A549 (cell line): Measurements from ENCODE around the gene NELFA. TPM values are rescaled to one million over a fixed set of nuclear protein-coding genes. Genes with fewer than 3 reads are reported as not detected.
A peak's percentile ranks its signal among the peaks of the same experiment; 100 is the strongest.

ENCODE experiments used
- ATAC-seq, 2 experiments: fragments of 200-7000 bp in 1 of 2; fragments of >200 bp in 1 of 2; cut with Nextera tagmentation in 1 of 2; cut with Tn5 transposase in 1 of 2; 3 replicates each; pipeline versions ENCODE4 v1.8.0 to v1.9.1; 2018 to 2020; ENCODE audit warnings: mild to moderate bottlenecking in 1 of 2, moderate library complexity in 1 of 2
- CTCF ChIA-PET: fragments of 300-600 bp; sonication (Branson Sonifier 250); formaldehyde crosslinking; extraction: SDS; loops from one replicate; lab custom pipeline; 2021; ENCODE audit warnings: antibody characterized with exemption, inconsistent platforms; lab: Yijun Ruan, JAX
- POLR2A ChIA-PET: fragments of 350-600 bp; formaldehyde crosslinking; extraction: SDS; loops from one replicate; lab custom pipeline; 2021; ENCODE audit warnings: antibody characterized with exemption, inconsistent platforms; lab: Yijun Ruan, JAX
- DNase-seq, 2 experiments: peaks; one replicate each; pipeline versions ENCODE4 v3.0.0 to v3.0.0-alpha.2; 2011 to 2016; ENCODE audit warnings: low read depth in 1 of 2, low spot score in 1 of 2
- FAIRE-seq: peaks from 2 replicates; lab custom pipeline; 2011; peaks lifted over from hg19 to GRCh38; lab: Jason Lieb, UNC
- H3K27ac ChIP-seq, 2 experiments: fragments of >200 bp; sonication (Bioruptor Twin); formaldehyde crosslinking; 3 replicates each; pipeline ENCODE4 v1.5.1; 2016 to 2017
- H3K4me1 ChIP-seq: fragments of >200 bp; sonication (Bioruptor Twin); formaldehyde crosslinking; 3 replicates; pipeline ENCODE4 v1.6.1; 2016
- H3K4me2 ChIP-seq: fragments of >200 bp; sonication (Bioruptor Twin); formaldehyde crosslinking; 3 replicates; pipeline ENCODE4 v1.6.1; 2016
- H3K4me3 ChIP-seq: fragments of >200 bp; sonication (Bioruptor Twin); formaldehyde crosslinking; 3 replicates; pipeline ENCODE4 v1.5.1; 2016
- H3K9me3 ChIP-seq: fragments of >200 bp; sonication (Bioruptor Twin); formaldehyde crosslinking; 3 replicates; pipeline ENCODE4 v1.6.1; 2016
- CBX2 ChIP-seq: fragments of 200-600 bp; sonication (generic); IDR thresholded peaks from 2 replicates; pipeline ENCODE4 v1.6.1; 2016; ENCODE audit warnings: low read depth, mild to moderate bottlenecking, borderline replicate concordance
- CBX8 ChIP-seq: fragments of 200-600 bp; sonication (generic); IDR thresholded peaks from 2 replicates; pipeline ENCODE4 v1.6.1; 2016
- CHD4 ChIP-seq: fragments of 200-600 bp; sonication (generic); IDR thresholded peaks from 2 replicates; pipeline ENCODE4 v1.6.1; 2016; ENCODE audit warnings: antibody characterized with exemption, mild to moderate bottlenecking, borderline replicate concordance
- HEYL ChIP-seq: fragments of 250-450 bp; sonication (Bioruptor Pico); IDR thresholded peaks from 2 replicates; pipeline ENCODE4 v1.8.0; 2021; ENCODE audit warnings: mild to moderate bottlenecking, moderate library complexity
- HOXA7 ChIP-seq: fragments of 250-450 bp; sonication (Bioruptor Pico); IDR thresholded peaks from 2 replicates; pipeline ENCODE4 v1.5.0; 2020; ENCODE audit warnings: mild to moderate bottlenecking, moderate library complexity
- JUNB ChIP-seq: fragments of >200 bp; sonication (Bioruptor Twin); formaldehyde crosslinking; IDR thresholded peaks from 2 replicates; pipeline ENCODE4 v1.6.1; 2016
- KDM5A ChIP-seq: fragments of 200-600 bp; sonication (generic); IDR thresholded peaks from 2 replicates; pipeline ENCODE4 v1.6.1; 2016; ENCODE audit warnings: antibody characterized with exemption, mild to moderate bottlenecking
- PHF8 ChIP-seq: fragments of 200-600 bp; sonication (generic); IDR thresholded peaks from 2 replicates; pipeline ENCODE4 v1.6.1; 2016; ENCODE audit warnings: low read depth, mild to moderate bottlenecking, antibody characterized with exemption, moderate library complexity, borderline replicate concordance
- RAD21 ChIP-seq, 2 experiments: fragments of >200 bp in 1 of 2; sonication (Bioruptor Twin) in 1 of 2; formaldehyde crosslinking in 1 of 2; IDR thresholded peaks in 1 of 2; conservative IDR thresholded peaks in 1 of 2; 2 replicates in 1 of 2; 3 replicates in 1 of 2; pipeline ENCODE4 v1.6.1; 2012 to 2018; ENCODE audit warnings: inconsistent platforms in 1 of 2
- RARB ChIP-seq: fragments of 250-450 bp; sonication (Bioruptor Pico); IDR thresholded peaks from 2 replicates; pipeline ENCODE4 v1.8.0; 2021; ENCODE audit warnings: mild to moderate bottlenecking, moderate library complexity
- RFX5 ChIP-seq: fragments of 450-650 bp; IDR thresholded peaks from 2 replicates; pipeline ENCODE4 v1.7.1; 2014; ENCODE audit warnings: antibody characterized with exemption, mild to moderate bottlenecking, moderate library complexity
- SMC3 ChIP-seq: fragments of >200 bp; sonication (Bioruptor Twin); formaldehyde crosslinking; IDR thresholded peaks from 3 replicates; pipeline ENCODE4 v1.6.1; 2018; ENCODE audit warnings: inconsistent platforms
- TP53 ChIP-seq: fragments of 250-450 bp; sonication (Bioruptor Pico); IDR thresholded peaks from 2 replicates; pipeline ENCODE4 v1.5.0; 2021; ENCODE audit warnings: mild to moderate bottlenecking, moderate library complexity
- ZC3H11A ChIP-seq: fragments of 450-650 bp; IDR thresholded peaks from 2 replicates; pipeline ENCODE4 v1.6.1; 2014; ENCODE audit warnings: antibody characterized with exemption, mild to moderate bottlenecking
- ZSCAN20 ChIP-seq: fragments of 250-450 bp; sonication (Bioruptor Pico); IDR thresholded peaks from 2 replicates; pipeline ENCODE4 v1.8.0; 2022; ENCODE audit warnings: mild to moderate bottlenecking, moderate library complexity
- WGBS: methylation state at CpG from one replicate; pipeline ENCODE4 v1.1.6; 2017; ENCODE audit errors: missing lambda C conversion rate; 5-methylcytosine and 5-hydroxymethylcytosine counted together
- polyA plus RNA-seq, 4 experiments: library from polyadenylated mRNA; depleted of rRNA in 3 of 4; stranded (reverse); fragments of >200 nt; fragmentation: RNase III in 1 of 4; extraction: RNeasy Plus Mini Kit Qiagen cat#74134 plus additional on column Dnase treatment in 1 of 4; gene quantifications; 2 replicates in 3 of 4; 3 replicates in 1 of 4; pipeline ENCODE4 v1.2.3, GENCODE V29; 2011 to 2017
- TF ChIP-seq, protein P1 (sequence below): IDR thresholded peaks from 2 replicates; pipeline ENCODE4 v1.6.1; 2012
- TF ChIP-seq, protein P2 (sequence below): IDR thresholded peaks from 2 replicates; pipeline ENCODE4 v1.6.1; 2012
- TF ChIP-seq, protein P3 (sequence below): fragments of 250-450 bp; sonication (Bioruptor Pico); IDR thresholded peaks from 2 replicates; pipeline ENCODE4 v1.5.0; 2020; ENCODE audit warnings: low read depth, mild to moderate bottlenecking, moderate library complexity
- TF ChIP-seq, protein P4 (sequence below): fragments of >200 bp; sonication (Bioruptor Twin); formaldehyde crosslinking; IDR thresholded peaks from 3 replicates; pipeline ENCODE4 v1.6.1; 2016
- TF ChIP-seq, protein P5 (sequence below): fragments of 250-450 bp; sonication (Bioruptor Pico); IDR thresholded peaks from 2 replicates; pipeline ENCODE4 v1.5.0; 2021; ENCODE audit warnings: mild to moderate bottlenecking, moderate library complexity, borderline replicate concordance
- TF ChIP-seq, protein P6 (sequence below): fragments of 150-350 bp; IDR thresholded peaks from 2 replicates; pipeline ENCODE4 v1.6.1; 2014; ENCODE audit warnings: low read depth, mild to moderate bottlenecking, low read length

Gene NELFA
- polyA plus RNA-seq, 2 of the 4 experiments (the other 2 are of a cell fraction), result 11.1 to 18.3 TPM

DNA sequence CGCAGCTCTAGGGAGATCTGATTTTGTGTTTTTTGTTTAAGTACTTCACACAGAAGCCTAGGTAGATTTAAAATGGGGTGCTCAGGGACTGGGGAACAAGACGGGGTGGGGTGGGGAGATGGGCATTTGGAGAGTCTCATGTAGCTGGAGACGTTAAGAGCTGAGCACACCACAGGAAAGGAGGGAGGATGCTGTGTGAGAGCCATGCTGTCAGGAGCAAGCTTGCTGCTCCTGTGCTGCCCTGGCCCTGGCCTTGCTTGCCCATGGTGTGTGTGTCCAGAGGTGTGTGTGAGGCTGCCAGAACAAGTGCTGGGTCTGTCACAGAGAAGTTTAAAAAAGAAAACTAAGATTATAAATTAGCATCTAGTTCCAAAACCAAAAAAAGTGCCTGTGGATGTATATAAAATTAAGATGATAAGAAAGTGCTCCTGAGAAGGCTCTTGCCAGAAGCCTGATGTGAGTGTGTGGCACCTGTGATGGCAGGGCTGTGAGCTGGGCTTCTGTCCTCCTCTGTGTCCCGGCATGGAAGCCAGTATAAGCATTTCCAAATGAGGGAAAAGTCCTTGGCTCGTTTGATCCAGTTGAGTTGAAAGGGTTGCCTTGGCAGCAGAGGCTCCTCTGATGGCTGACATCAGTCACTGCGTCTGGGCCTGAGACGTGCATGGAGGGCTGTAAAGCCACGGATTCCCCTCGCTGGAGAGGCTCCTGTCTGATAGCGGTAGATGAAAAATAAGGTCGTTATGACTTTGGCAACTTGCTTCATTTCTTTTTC lies 63.5 kb downstream of the NELFA start:
- no peak for FAIRE-seq
- ChIA-PET CTCF (interaction anchor here (1.1 kb wide), 1 partner anchor 10 kb away, joined by 3 read pairs; no protein-coding TSS in a partner anchor), POLR2A (no interaction called here)
- Histone ChIP-seq H3K4me1 (peaks cover 3% of the 10 kb centered on the region; the same call in 2 of the 3 replicates), H3K27ac (no peak overlapping the region), H3K4me2 (no peak overlapping the region), H3K4me3 (no peak overlapping the region), H3K9me3 (no peaks in the 10 kb centered on the region)
- peak in 1 of 2 experiments; percentile 27; a peak in 1 of 6 replicates for ATAC-seq
- 87% methylated on average over 10 of the region's 11 CpGs for WGBS
- TF ChIP-seq, protein P1, sequence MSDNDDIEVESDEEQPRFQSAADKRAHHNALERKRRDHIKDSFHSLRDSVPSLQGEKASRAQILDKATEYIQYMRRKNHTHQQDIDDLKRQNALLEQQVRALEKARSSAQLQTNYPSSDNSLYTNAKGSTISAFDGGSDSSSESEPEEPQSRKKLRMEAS, result no peak
- TF ChIP-seq JUNB, result no peak
- TF ChIP-seq, protein P2, sequence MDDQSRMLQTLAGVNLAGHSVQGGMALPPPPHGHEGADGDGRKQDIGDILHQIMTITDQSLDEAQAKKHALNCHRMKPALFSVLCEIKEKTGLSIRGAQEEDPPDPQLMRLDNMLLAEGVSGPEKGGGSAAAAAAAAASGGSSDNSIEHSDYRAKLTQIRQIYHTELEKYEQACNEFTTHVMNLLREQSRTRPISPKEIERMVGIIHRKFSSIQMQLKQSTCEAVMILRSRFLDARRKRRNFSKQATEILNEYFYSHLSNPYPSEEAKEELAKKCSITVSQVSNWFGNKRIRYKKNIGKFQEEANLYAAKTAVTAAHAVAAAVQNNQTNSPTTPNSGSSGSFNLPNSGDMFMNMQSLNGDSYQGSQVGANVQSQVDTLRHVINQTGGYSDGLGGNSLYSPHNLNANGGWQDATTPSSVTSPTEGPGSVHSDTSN, result no peak
- no peak for TF ChIP-seq TP53
- TF ChIP-seq RFX5, result no peak
- TF ChIP-seq CHD4, result no peak
- no peak for TF ChIP-seq ZSCAN20 (CRISPR knock-in tag)
- TF ChIP-seq RARB (CRISPR knock-in tag), result no peak
- TF ChIP-seq, protein P3, sequence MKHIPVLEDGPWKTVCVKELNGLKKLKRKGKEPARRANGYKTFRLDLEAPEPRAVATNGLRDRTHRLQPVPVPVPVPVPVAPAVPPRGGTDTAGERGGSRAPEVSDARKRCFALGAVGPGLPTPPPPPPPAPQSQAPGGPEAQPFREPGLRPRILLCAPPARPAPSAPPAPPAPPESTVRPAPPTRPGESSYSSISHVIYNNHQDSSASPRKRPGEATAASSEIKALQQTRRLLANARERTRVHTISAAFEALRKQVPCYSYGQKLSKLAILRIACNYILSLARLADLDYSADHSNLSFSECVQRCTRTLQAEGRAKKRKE (CRISPR knock-in tag), result no peak
- no peak for TF ChIP-seq RAD21 (conservative IDR thresholded peaks at IDR 0.05 in 1 of 2, IDR thresholded peaks at IDR 0.05 in 1 of 2)
- TF ChIP-seq, protein P4, sequence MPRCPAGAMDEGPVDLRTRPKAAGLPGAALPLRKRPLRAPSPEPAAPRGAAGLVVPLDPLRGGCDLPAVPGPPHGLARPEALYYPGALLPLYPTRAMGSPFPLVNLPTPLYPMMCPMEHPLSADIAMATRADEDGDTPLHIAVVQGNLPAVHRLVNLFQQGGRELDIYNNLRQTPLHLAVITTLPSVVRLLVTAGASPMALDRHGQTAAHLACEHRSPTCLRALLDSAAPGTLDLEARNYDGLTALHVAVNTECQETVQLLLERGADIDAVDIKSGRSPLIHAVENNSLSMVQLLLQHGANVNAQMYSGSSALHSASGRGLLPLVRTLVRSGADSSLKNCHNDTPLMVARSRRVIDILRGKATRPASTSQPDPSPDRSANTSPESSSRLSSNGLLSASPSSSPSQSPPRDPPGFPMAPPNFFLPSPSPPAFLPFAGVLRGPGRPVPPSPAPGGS, result no peak
- no peak for TF ChIP-seq HEYL (CRISPR knock-in tag)
- TF ChIP-seq, protein P5, sequence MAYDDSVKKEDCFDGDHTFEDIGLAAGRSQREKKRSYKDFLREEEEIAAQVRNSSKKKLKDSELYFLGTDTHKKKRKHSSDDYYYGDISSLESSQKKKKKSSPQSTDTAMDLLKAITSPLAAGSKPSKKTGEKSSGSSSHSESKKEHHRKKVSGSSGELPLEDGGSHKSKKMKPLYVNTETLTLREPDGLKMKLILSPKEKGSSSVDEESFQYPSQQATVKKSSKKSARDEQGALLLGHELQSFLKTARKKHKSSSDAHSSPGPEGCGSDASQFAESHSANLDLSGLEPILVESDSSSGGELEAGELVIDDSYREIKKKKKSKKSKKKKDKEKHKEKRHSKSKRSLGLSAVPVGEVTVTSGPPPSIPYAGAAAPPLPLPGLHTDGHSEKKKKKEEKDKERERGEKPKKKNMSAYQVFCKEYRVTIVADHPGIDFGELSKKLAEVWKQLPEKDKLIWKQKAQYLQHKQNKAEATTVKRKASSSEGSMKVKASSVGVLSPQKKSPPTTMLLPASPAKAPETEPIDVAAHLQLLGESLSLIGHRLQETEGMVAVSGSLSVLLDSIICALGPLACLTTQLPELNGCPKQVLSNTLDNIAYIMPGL (CRISPR knock-in tag), result no peak
- TF ChIP-seq CBX2, result no peak
- TF ChIP-seq KDM5A, result no peak
- TF ChIP-seq CBX8, result no peak
- DNase-seq, result no peak

DNA sequence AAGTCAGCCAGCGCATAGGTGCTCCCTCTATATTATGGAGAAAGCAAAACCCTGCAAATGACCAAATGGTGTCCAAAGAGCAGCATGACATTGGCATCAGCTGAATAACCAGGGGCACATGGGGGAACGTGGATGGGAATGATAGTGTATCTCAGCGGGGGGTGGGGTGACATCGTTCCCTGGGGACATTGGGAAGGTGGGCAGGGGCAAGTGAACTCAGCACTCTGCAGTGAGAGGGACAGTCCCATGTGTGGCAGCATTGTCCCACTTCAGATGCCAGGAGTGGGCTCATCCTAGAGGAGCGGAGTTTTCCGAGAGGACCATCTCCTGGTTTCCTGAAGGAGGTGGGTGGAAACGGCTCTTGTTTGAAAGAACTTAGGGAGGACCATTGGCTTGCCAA lies 64.8 kb downstream of the NELFA start:
- ChIA-PET CTCF (no interaction called here), POLR2A (no interaction called here)
- H3K4me1 ChIP-seq, result peaks cover 11% of the 10 kb centered on the region; the same call in 2 of the 3 replicates
- H3K4me3 ChIP-seq, result no peak overlapping the region
- ATAC-seq, result no peak
- no peak for TF ChIP-seq TP53
- no peaks in the 10 kb centered on the region for H3K9me3 ChIP-seq
- H3K27ac ChIP-seq, result no peak overlapping the region
- 93% methylated on average over 5 of the region's 7 CpGs for WGBS
- no peak for FAIRE-seq
- H3K4me2 ChIP-seq, result no peak overlapping the region
- no peak for DNase-seq

DNA sequence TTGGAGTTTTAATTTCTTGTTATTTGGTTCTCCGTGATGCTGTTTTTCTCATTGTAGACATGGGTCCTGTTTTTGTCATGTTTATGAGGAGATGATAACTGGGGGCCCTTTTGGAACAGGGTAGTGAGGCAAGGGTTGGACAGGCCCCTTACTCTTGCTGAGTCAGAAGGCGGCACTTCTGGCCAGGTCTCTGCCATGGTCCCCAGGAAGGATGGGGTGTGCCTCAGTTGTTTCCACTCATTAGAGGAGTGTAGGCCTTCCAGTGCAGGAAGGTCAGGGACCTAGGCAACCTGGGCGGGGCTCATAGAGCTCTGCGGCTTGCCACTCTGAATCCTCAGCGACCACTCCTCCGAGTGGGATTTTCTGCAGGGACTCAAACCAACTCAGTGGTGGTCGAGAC lies 68.2 kb downstream of the NELFA start:
- ChIA-PET POLR2A (no interaction called here), CTCF (interaction anchor here (0.7 kb wide), 1 partner anchor 50 kb away, joined by 3 read pairs; no protein-coding TSS in a partner anchor)
- no peak overlapping the region for H3K4me2 ChIP-seq
- FAIRE-seq, result no peak
- no peaks in the 10 kb centered on the region for H3K9me3 ChIP-seq
- H3K4me3 ChIP-seq, result no peak overlapping the region
- ATAC-seq, result no peak
- peaks cover 11% of the 10 kb centered on the region; the same call in 2 of the 3 replicates for H3K4me1 ChIP-seq
- TF ChIP-seq SMC3 (no peak), PHF8 (no peak), HOXA7 (CRISPR knock-in tag) (no peak), ZSCAN20 (CRISPR knock-in tag) (no peak), ZC3H11A (no peak)
- TF ChIP-seq, protein P4, result no peak
- TF ChIP-seq, protein P6, sequence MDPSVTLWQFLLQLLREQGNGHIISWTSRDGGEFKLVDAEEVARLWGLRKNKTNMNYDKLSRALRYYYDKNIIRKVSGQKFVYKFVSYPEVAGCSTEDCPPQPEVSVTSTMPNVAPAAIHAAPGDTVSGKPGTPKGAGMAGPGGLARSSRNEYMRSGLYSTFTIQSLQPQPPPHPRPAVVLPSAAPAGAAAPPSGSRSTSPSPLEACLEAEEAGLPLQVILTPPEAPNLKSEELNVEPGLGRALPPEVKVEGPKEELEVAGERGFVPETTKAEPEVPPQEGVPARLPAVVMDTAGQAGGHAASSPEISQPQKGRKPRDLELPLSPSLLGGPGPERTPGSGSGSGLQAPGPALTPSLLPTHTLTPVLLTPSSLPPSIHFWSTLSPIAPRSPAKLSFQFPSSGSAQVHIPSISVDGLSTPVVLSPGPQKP, result no peak
- 94% methylated on average over 6 of the region's 7 CpGs for WGBS
- no peak overlapping the region for H3K27ac ChIP-seq
- no peak for DNase-seq
